ENCODE measurements around the gene AAK1. TPM values are rescaled to one million over a fixed set of nuclear protein-coding genes. Genes with fewer than 3 reads are reported as not detected.
A peak's percentile ranks its signal among the peaks of the same experiment; 100 is the strongest.

Gene AAK1
- total RNA-seq, 2 experiments from 2014 or later, result 119 to 121 TPM

- Mint-ChIP-seq H3K9me3 (peaks cover 5% of the 10 kb centered on the region), H3K4me3 (no peak overlapping the region), H3K27ac (no peak overlapping the region), H3K36me3 (ENCODE audit: low read depth) (peaks cover 57% of the 10 kb centered on the region), H3K27me3 (no peaks in the 10 kb centered on the region), H3K4me1 (peaks cover 78% of the 10 kb centered on the region)
- POLR2A ChIA-PET, result interaction anchor here (1.2 kb wide), 1 partner anchor 21 kb away, joined by 3 read pairs; no protein-coding TSS in a partner anchor
- CTCF ChIA-PET, result interaction anchor here (0.6 to 2.5 kb wide), 5 partner anchors 9 to 62 kb away, joined by 3 to 8 read pairs (median 3); no protein-coding TSS in a partner anchor
- DNase-seq, result no peak
These were observed 39.4 kb downstream of the AAK1 start for GRCh38 chr2:69604026-69604678.

GRCh38 chr2:69603146-69603743 is 40.3 kb downstream of the AAK1 start:
- peak overlapping the region; percentile 10 for H3K27ac Mint-ChIP-seq
- no peaks in the 10 kb centered on the region for H3K27me3 Mint-ChIP-seq
- H3K36me3 Mint-ChIP-seq (ENCODE audit: low read depth), result peaks cover 54% of the 10 kb centered on the region
- H3K4me3 Mint-ChIP-seq, result no peak overlapping the region
- peaks cover 5% of the 10 kb centered on the region for H3K9me3 Mint-ChIP-seq
- CTCF ChIA-PET, result interaction anchor here (1.4 to 2.5 kb wide), 3 partner anchors 10 to 23 kb away, joined by 3 to 8 read pairs (median 4); no protein-coding TSS in a partner anchor
- POLR2A ChIA-PET, result interaction anchor here (1.2 kb wide), 1 partner anchor 20 kb away, joined by 3 read pairs; no protein-coding TSS in a partner anchor
- no peak for DNase-seq
- H3K4me1 Mint-ChIP-seq, result peaks cover 79% of the 10 kb centered on the region

- Mint-ChIP-seq H3K9me3 (peaks cover 5% of the 10 kb centered on the region), H3K4me3 (no peak overlapping the region), H3K27me3 (no peaks in the 10 kb centered on the region), H3K27ac (no peak overlapping the region), H3K36me3 (ENCODE audit: low read depth) (peaks cover 55% of the 10 kb centered on the region), H3K4me1 (peaks cover 87% of the 10 kb centered on the region)
- ChIA-PET CTCF (interaction anchor here (1.0 to 1.4 kb wide), 3 partner anchors 12 to 35 kb away, joined by 3 to 6 read pairs (median 4); no protein-coding TSS in a partner anchor), POLR2A (no interaction called here)
- no peak for DNase-seq
These were observed 42.3 kb downstream of the AAK1 start for GRCh38 chr2:69601179-69601612.

GRCh38 chr2:69600425-69600824 is 43.1 kb downstream of the AAK1 start:
- no peaks in the 10 kb centered on the region for H3K9me3 Mint-ChIP-seq
- H3K36me3 Mint-ChIP-seq (ENCODE audit: low read depth), result peaks cover 53% of the 10 kb centered on the region
- CTCF ChIA-PET, result interaction anchor here (1.4 kb wide), 2 partner anchors 12 to 13 kb away, joined by 3 to 6 read pairs; no protein-coding TSS in a partner anchor
- POLR2A ChIA-PET, result interaction anchor here (0.6 kb wide), 1 partner anchor 141 kb away, joined by 3 read pairs; no protein-coding TSS in a partner anchor
- H3K4me1 Mint-ChIP-seq, result peaks cover 81% of the 10 kb centered on the region
- H3K27me3 Mint-ChIP-seq, result no peaks in the 10 kb centered on the region
- H3K4me3 Mint-ChIP-seq, result peak overlapping the region; percentile 14
- DNase-seq, result peak; percentile 44
- peak overlapping the region; percentile 64 for H3K27ac Mint-ChIP-seq

GRCh38 chr2:69597843-69598610 is 45.5 kb downstream of the AAK1 start:
- H3K27ac Mint-ChIP-seq, result no peak overlapping the region
- no peaks in the 10 kb centered on the region for H3K9me3 Mint-ChIP-seq
- no peak for DNase-seq
- POLR2A ChIA-PET, result no interaction called here
- H3K36me3 Mint-ChIP-seq (ENCODE audit: low read depth), result peaks cover 56% of the 10 kb centered on the region
- no peak overlapping the region for H3K4me3 Mint-ChIP-seq
- peaks cover 76% of the 10 kb centered on the region for H3K4me1 Mint-ChIP-seq
- H3K27me3 Mint-ChIP-seq, result no peaks in the 10 kb centered on the region
- CTCF ChIA-PET, result interaction anchor here (1.1 kb wide), 1 partner anchor 13 kb away, joined by 6 read pairs; no protein-coding TSS in a partner anchor

- Mint-ChIP-seq H3K36me3 (ENCODE audit: low read depth) (peaks cover 60% of the 10 kb centered on the region), H3K4me1 (peaks cover 75% of the 10 kb centered on the region), H3K4me3 (peak overlapping the region; percentile 2), H3K9me3 (no peaks in the 10 kb centered on the region), H3K27me3 (no peaks in the 10 kb centered on the region), H3K27ac (peak overlapping the region; percentile 60)
- DNase-seq, result no peak
- POLR2A ChIA-PET, result interaction anchor here (0.7 kb wide), 1 partner anchor 19 kb away, joined by 4 read pairs; no protein-coding TSS in a partner anchor
- CTCF ChIA-PET, result interaction anchor here (0.7 to 1.1 kb wide), 2 partner anchors 12 to 111 kb away, joined by 3 to 6 read pairs; no protein-coding TSS in a partner anchor
These were observed 46.4 kb downstream of the AAK1 start for GRCh38 chr2:69597105-69597504.

- Mint-ChIP-seq H3K27ac (no peak overlapping the region), H3K36me3 (ENCODE audit: low read depth) (peaks cover 46% of the 10 kb centered on the region), H3K27me3 (no peaks in the 10 kb centered on the region), H3K4me1 (peaks cover 70% of the 10 kb centered on the region), H3K4me3 (no peak overlapping the region), H3K9me3 (no peaks in the 10 kb centered on the region)
- no peak for DNase-seq
- ChIA-PET CTCF (no interaction called here), POLR2A (no interaction called here)
These were observed 49.2 kb downstream of the AAK1 start for GRCh38 chr2:69594341-69594740.

GRCh38 chr2:69592511-69592910 is 51.0 kb downstream of the AAK1 start:
- no peaks in the 10 kb centered on the region for H3K27me3 Mint-ChIP-seq
- H3K36me3 Mint-ChIP-seq (ENCODE audit: low read depth), result peaks cover 42% of the 10 kb centered on the region
- H3K9me3 Mint-ChIP-seq, result no peaks in the 10 kb centered on the region
- H3K27ac Mint-ChIP-seq, result no peak overlapping the region
- no peak for DNase-seq
- no peak overlapping the region for H3K4me3 Mint-ChIP-seq
- POLR2A ChIA-PET, result no interaction called here
- H3K4me1 Mint-ChIP-seq, result peaks cover 72% of the 10 kb centered on the region
- CTCF ChIA-PET, result no interaction called here

GRCh38 chr2:69589973-69590652 is 53.4 kb downstream of the AAK1 start:
- CTCF ChIA-PET, result interaction anchor here (0.6 to 0.9 kb wide), 3 partner anchors 59 to 330 kb away, joined by 3 read pairs; no protein-coding TSS in a partner anchor
- H3K27me3 Mint-ChIP-seq, result no peaks in the 10 kb centered on the region
- H3K27ac Mint-ChIP-seq, result peak overlapping the region; percentile 21
- peaks cover 32% of the 10 kb centered on the region for H3K36me3 Mint-ChIP-seq (ENCODE audit: low read depth)
- no peaks in the 10 kb centered on the region for H3K9me3 Mint-ChIP-seq
- no peak for DNase-seq
- H3K4me1 Mint-ChIP-seq, result peaks cover 72% of the 10 kb centered on the region
- POLR2A ChIA-PET, result interaction anchor here (0.6 kb wide), 1 partner anchor 1346 kb away, joined by 3 read pairs; no protein-coding TSS in a partner anchor
- no peak overlapping the region for H3K4me3 Mint-ChIP-seq

GRCh38 chr2:69588945-69589344 is 54.6 kb downstream of the AAK1 start:
- Mint-ChIP-seq H3K27ac (no peak overlapping the region), H3K4me3 (no peak overlapping the region), H3K9me3 (no peaks in the 10 kb centered on the region), H3K27me3 (no peaks in the 10 kb centered on the region), H3K4me1 (peaks cover 74% of the 10 kb centered on the region), H3K36me3 (ENCODE audit: low read depth) (peaks cover 33% of the 10 kb centered on the region)
- CTCF ChIA-PET, result interaction anchor here (0.9 to 1.2 kb wide), 3 partner anchors 12 to 60 kb away, joined by 3 read pairs; no protein-coding TSS in a partner anchor
- no peak for DNase-seq
- POLR2A ChIA-PET, result interaction anchor here (1.5 kb wide), 1 partner anchor 55 kb away, joined by 3 read pairs; the partner anchor contains the start of gene AAK1

GRCh38 chr2:69588403-69588802 is 55.1 kb downstream of the AAK1 start:
- H3K27ac Mint-ChIP-seq, result peak overlapping the region; percentile 52
- H3K9me3 Mint-ChIP-seq, result no peaks in the 10 kb centered on the region
- H3K4me3 Mint-ChIP-seq, result no peak overlapping the region
- H3K27me3 Mint-ChIP-seq, result no peaks in the 10 kb centered on the region
- POLR2A ChIA-PET, result interaction anchor here (0.6 to 1.5 kb wide), 2 partner anchors 55 to 164 kb away, joined by 3 to 5 read pairs; partner anchors contain the start of gene AAK1
- CTCF ChIA-PET, result interaction anchor here (0.9 to 1.2 kb wide), 2 partner anchors 12 to 23 kb away, joined by 3 read pairs; no protein-coding TSS in a partner anchor
- peaks cover 75% of the 10 kb centered on the region for H3K4me1 Mint-ChIP-seq
- H3K36me3 Mint-ChIP-seq (ENCODE audit: low read depth), result peaks cover 35% of the 10 kb centered on the region
- DNase-seq, result no peak

All from activated CD4-positive, alpha-beta T cell treated with anti-CD3 and anti-CD28 coated beads, Interleukin-2, amount 10 ng/mL, durations not matched to agents 7 days and 5 days (primary cell).